Peyer's patch (tissue), 4 donors: Measurements from ENCODE around the gene OMP.

ENCODE experiments used
- POLR2A ChIP-seq, 2 donors: fragments of 450-650 bp; IDR thresholded peaks; one replicate each; pipeline ENCODE4 v1.5.1; 2017; ENCODE audit warnings: antibody characterized with exemption in 2 of 2, mild to moderate bottlenecking in 2 of 2, moderate library complexity in 2 of 2
- TF ChIP-seq, protein P1 (sequence below), 6 experiments: fragments of 450-650 bp in 4 of 6; fragments of 200-600 bp in 2 of 6; sonication (generic) in 1 of 6; IDR thresholded peaks; one replicate each; pipeline ENCODE4 v1.5.1; 2017 to 2019; ENCODE audit warnings: antibody characterized with exemption in 6 of 6, mild to moderate bottlenecking in 3 of 6, moderate library complexity in 1 of 6

DNA sequence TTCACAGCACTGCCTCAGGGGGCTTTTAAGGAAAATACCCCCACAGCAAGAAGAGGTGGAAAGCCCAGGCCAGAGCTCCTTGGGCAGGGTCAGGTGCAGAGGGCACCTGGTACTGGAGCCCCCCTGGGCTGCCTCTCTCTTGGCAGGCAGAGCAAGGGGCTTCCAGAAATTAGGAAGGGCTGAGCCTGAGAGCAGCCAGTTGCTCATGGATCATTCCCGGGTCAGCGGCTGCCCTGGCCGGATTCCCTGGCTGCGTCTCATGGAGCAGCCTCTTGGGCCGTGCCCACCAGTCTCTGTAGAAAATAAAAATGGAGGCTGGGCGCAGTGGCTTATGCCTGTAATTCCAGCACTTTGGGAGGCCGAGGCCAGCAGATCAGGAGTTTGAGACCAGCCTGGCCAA, 10.3 kb upstream of the OMP start:
- TF ChIP-seq, protein P1, sequence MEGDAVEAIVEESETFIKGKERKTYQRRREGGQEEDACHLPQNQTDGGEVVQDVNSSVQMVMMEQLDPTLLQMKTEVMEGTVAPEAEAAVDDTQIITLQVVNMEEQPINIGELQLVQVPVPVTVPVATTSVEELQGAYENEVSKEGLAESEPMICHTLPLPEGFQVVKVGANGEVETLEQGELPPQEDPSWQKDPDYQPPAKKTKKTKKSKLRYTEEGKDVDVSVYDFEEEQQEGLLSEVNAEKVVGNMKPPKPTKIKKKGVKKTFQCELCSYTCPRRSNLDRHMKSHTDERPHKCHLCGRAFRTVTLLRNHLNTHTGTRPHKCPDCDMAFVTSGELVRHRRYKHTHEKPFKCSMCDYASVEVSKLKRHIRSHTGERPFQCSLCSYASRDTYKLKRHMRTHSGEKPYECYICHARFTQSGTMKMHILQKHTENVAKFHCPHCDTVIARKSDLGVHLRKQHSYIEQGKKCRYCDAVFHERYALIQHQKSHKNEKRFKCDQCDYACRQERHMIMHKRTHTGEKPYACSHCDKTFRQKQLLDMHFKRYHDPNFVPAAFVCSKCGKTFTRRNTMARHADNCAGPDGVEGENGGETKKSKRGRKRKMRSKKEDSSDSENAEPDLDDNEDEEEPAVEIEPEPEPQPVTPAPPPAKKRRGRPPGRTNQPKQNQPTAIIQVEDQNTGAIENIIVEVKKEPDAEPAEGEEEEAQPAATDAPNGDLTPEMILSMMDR (IDR thresholded peaks at IDR 0.05), result no peak
- TF ChIP-seq POLR2A (IDR thresholded peaks at IDR 0.05), result no peak
